ENCODE results near the gene PDE3A.

GRCh38 chr12:20472102-20472782 lies 103.9 kb downstream of the PDE3A start:
- no peak for TF ChIP-seq POLR2A (IDR thresholded peaks at IDR 0.05)
- TF ChIP-seq, protein P1, sequence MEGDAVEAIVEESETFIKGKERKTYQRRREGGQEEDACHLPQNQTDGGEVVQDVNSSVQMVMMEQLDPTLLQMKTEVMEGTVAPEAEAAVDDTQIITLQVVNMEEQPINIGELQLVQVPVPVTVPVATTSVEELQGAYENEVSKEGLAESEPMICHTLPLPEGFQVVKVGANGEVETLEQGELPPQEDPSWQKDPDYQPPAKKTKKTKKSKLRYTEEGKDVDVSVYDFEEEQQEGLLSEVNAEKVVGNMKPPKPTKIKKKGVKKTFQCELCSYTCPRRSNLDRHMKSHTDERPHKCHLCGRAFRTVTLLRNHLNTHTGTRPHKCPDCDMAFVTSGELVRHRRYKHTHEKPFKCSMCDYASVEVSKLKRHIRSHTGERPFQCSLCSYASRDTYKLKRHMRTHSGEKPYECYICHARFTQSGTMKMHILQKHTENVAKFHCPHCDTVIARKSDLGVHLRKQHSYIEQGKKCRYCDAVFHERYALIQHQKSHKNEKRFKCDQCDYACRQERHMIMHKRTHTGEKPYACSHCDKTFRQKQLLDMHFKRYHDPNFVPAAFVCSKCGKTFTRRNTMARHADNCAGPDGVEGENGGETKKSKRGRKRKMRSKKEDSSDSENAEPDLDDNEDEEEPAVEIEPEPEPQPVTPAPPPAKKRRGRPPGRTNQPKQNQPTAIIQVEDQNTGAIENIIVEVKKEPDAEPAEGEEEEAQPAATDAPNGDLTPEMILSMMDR (IDR thresholded peaks at IDR 0.05): no peak
